ENCODE data around the gene SGF29.
"Not testable (repeated sequence)": the region's sequence is repeated elsewhere in the genome, so short reads cannot be mapped to it uniquely, and the experiment has no call there.

The SGF29 gene

GRCh38 chr16:28553776-28554633 is at the start of gene SGF29:
Gene SGF29 (plus strand): TSS chr16:28553920. CDS start chr16:28581070, 27,150 bp downstream.
- peak; percentile 73 to 94 (median 83) for DNase-seq (ENCODE audit: low read depth in 2 of 3, low spot score in 2 of 3)

GRCh38 chr16:28504707-28505404 is 48.9 kb upstream of the SGF29 start:
- no peak for DNase-seq (ENCODE audit: low read depth in 2 of 3, low spot score in 2 of 3)

- no peak for DNase-seq (ENCODE audit: low read depth in 2 of 3, low spot score in 2 of 3)
Measured at GRCh38 chr16:28505489-28506137, 48.1 kb upstream of the SGF29 start.

- no peak for DNase-seq (ENCODE audit: low read depth in 2 of 3, low spot score in 2 of 3)
Measured at GRCh38 chr16:28511031-28511430, 42.7 kb upstream of the SGF29 start.

- DNase-seq (ENCODE audit: low read depth in 2 of 3, low spot score in 2 of 3): no peak
Measured at GRCh38 chr16:28511801-28512789, 41.6 kb upstream of the SGF29 start.

- no peak for DNase-seq (ENCODE audit: low read depth in 2 of 3, low spot score in 2 of 3)
Measured at GRCh38 chr16:28513484-28514181, 40.1 kb upstream of the SGF29 start.

GRCh38 chr16:28514246-28514645 is 39.5 kb upstream of the SGF29 start:
- DNase-seq (ENCODE audit: low read depth in 2 of 3, low spot score in 2 of 3): no peak

- no peak for DNase-seq (ENCODE audit: low read depth in 2 of 3, low spot score in 2 of 3)
Measured at GRCh38 chr16:28520672-28521071, 33.0 kb upstream of the SGF29 start.

GRCh38 chr16:28521436-28521835 is 32.3 kb upstream of the SGF29 start:
- no peak for DNase-seq (ENCODE audit: low read depth in 2 of 3, low spot score in 2 of 3)

- DNase-seq (ENCODE audit: low read depth in 2 of 3, low spot score in 2 of 3): no peak
Measured at GRCh38 chr16:28522792-28523191, 30.9 kb upstream of the SGF29 start.

GRCh38 chr16:28524681-28525171 is 29.0 kb upstream of the SGF29 start:
- DNase-seq (ENCODE audit: low read depth in 2 of 3, low spot score in 2 of 3): no peak

GRCh38 chr16:28526201-28527099 is 27.3 kb upstream of the SGF29 start:
- DNase-seq (ENCODE audit: low read depth in 2 of 3, low spot score in 2 of 3): no peak

- not testable (repeated sequence) for DNase-seq (ENCODE audit: low read depth in 2 of 3, low spot score in 2 of 3)
Measured at GRCh38 chr16:28527100-28527785, 26.5 kb upstream of the SGF29 start.

- DNase-seq (ENCODE audit: low read depth in 2 of 3, low spot score in 2 of 3): no peak
Measured at GRCh38 chr16:28527985-28528384, 25.7 kb upstream of the SGF29 start.

GRCh38 chr16:28528463-28528867 is 25.3 kb upstream of the SGF29 start:
- no peak for DNase-seq (ENCODE audit: low read depth in 2 of 3, low spot score in 2 of 3)

- no peak for DNase-seq (ENCODE audit: low read depth in 2 of 3, low spot score in 2 of 3)
Measured at GRCh38 chr16:28529124-28529523, 24.6 kb upstream of the SGF29 start.

- no peak for DNase-seq (ENCODE audit: low read depth in 2 of 3, low spot score in 2 of 3)
Measured at GRCh38 chr16:28531777-28532744, 21.7 kb upstream of the SGF29 start.

All from activated CD8-positive, alpha-beta memory T cell treated with anti-CD3 and anti-CD28 coated beads for 48 hours (primary cell).